ENCODE data around the gene IFT22.

GRCh38 chr7:101294039-101294831, 27.4 kb downstream of the IFT22 start:
- TF ChIP-seq POLR2A (IDR thresholded peaks at IDR 0.05) (no peak), EP300 (IDR thresholded peaks at IDR 0.05) (no peak)
- TF ChIP-seq, protein P1, sequence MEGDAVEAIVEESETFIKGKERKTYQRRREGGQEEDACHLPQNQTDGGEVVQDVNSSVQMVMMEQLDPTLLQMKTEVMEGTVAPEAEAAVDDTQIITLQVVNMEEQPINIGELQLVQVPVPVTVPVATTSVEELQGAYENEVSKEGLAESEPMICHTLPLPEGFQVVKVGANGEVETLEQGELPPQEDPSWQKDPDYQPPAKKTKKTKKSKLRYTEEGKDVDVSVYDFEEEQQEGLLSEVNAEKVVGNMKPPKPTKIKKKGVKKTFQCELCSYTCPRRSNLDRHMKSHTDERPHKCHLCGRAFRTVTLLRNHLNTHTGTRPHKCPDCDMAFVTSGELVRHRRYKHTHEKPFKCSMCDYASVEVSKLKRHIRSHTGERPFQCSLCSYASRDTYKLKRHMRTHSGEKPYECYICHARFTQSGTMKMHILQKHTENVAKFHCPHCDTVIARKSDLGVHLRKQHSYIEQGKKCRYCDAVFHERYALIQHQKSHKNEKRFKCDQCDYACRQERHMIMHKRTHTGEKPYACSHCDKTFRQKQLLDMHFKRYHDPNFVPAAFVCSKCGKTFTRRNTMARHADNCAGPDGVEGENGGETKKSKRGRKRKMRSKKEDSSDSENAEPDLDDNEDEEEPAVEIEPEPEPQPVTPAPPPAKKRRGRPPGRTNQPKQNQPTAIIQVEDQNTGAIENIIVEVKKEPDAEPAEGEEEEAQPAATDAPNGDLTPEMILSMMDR (IDR thresholded peaks at IDR 0.05), result no peak
